OCI-LY1 (cell line): ENCODE results near the gene KAT6B.
"Not testable (repeated sequence)": the region's sequence is repeated elsewhere in the genome, so short reads cannot be mapped to it uniquely, and the experiment has no call there.

Source experiments
- H2AFZ ChIP-seq: fragments of 200-600 bp; sonication (generic), shearing (Covaris generic); 2 replicates; pipeline ENCODE4 v1.6.0; 2014; ENCODE audit warnings: antibody characterized with exemption, mild to moderate bottlenecking, low read length
- H3F3A ChIP-seq: fragments of 200-600 bp; sonication (generic), shearing (Covaris generic); 2 replicates; pipeline ENCODE4 v1.6.0; 2014; ENCODE audit warnings: mild to moderate bottlenecking, antibody characterized with exemption, low read length, moderate library complexity; ENCODE audit not compliant: insufficient read depth
- H3K27ac ChIP-seq: fragments of 200-600 bp; sonication (generic); 2 replicates; pipeline ENCODE4 v1.5.1; 2014; ENCODE audit warnings: low read length, mixed run types, mild to moderate bottlenecking, low read depth; ENCODE audit not compliant: poor library complexity, severe bottlenecking
- H3K27me3 ChIP-seq: fragments of 200-600 bp; sonication (generic); 2 replicates; pipeline ENCODE4 v1.6.0; 2014; ENCODE audit warnings: antibody characterized with exemption, mild to moderate bottlenecking, low read length, moderate library complexity; ENCODE audit not compliant: insufficient read depth
- H3K36me3 ChIP-seq: fragments of 200-600 bp; sonication (generic); 2 replicates; pipeline ENCODE4 v1.6.1; 2014; ENCODE audit warnings: mild to moderate bottlenecking, antibody characterized with exemption, low read length, moderate library complexity, mixed read lengths; ENCODE audit not compliant: insufficient read depth
- H3K4me1 ChIP-seq: fragments of 200-600 bp; sonication (generic); 2 replicates; pipeline ENCODE4 v1.5.1; 2014; ENCODE audit warnings: mild to moderate bottlenecking, low read length, moderate library complexity; ENCODE audit not compliant: insufficient read depth, severe bottlenecking
- H3K4me2 ChIP-seq: fragments of 200-600 bp; sonication (generic), shearing (Covaris generic); 2 replicates; pipeline ENCODE4 v1.6.1; 2014; ENCODE audit warnings: low read length
- H3K4me3 ChIP-seq: fragments of 200-600 bp; sonication (generic); 2 replicates; pipeline ENCODE4 v1.5.1; 2014; ENCODE audit warnings: low read length, low read depth, mild to moderate bottlenecking, mixed read lengths; ENCODE audit not compliant: poor library complexity, severe bottlenecking
- H3K79me2 ChIP-seq: fragments of 200-600 bp; shearing (Covaris generic); 2 replicates; pipeline ENCODE4 v1.6.1; 2016; ENCODE audit warnings: mixed run types, low read length, mixed read lengths; ENCODE audit not compliant: insufficient read depth
- H3K9ac ChIP-seq: fragments of 200-600 bp; sonication (generic), shearing (Covaris generic); 2 replicates; pipeline ENCODE4 v1.6.1; 2014; ENCODE audit warnings: mild to moderate bottlenecking, low read length, mixed read lengths
- H3K9me2 ChIP-seq: fragments of 200-600 bp; sonication (generic), shearing (Covaris generic); 2 replicates; pipeline ENCODE4 v1.6.1; 2014; ENCODE audit warnings: low read depth, mild to moderate bottlenecking, low read length, mixed read lengths
- H3K9me3 ChIP-seq: fragments of 200-600 bp; shearing (Covaris generic); 2 replicates; pipeline ENCODE4 v1.6.1; 2014; ENCODE audit warnings: low read length, mixed read lengths
- H4K20me1 ChIP-seq: fragments of 200-600 bp; sonication (generic), shearing (Covaris generic); 2 replicates; pipeline ENCODE4 v1.6.0; 2016; ENCODE audit warnings: mild to moderate bottlenecking, low read length; ENCODE audit not compliant: insufficient read depth
- CTCF ChIP-seq: fragments of 200-600 bp; sonication (generic), shearing (Covaris generic); IDR thresholded peaks from 2 replicates; pipeline ENCODE4 v1.5.1; 2017; ENCODE audit warnings: mild to moderate bottlenecking, antibody characterized with exemption, low read length, moderate library complexity, mixed read lengths
- EZH2 ChIP-seq: fragments of 200-600 bp; sonication (generic), shearing (Covaris generic); IDR thresholded peaks from 2 replicates; pipeline ENCODE4 v1.8.0; 2017; ENCODE audit warnings: borderline replicate concordance, mixed run types, mild to moderate bottlenecking, antibody characterized with exemption, low read length, moderate library complexity, mixed read lengths

The KAT6B gene

GRCh38 chr10:75051308-75051707, 224.9 kb downstream of the KAT6B start:
- no peak for TF ChIP-seq EZH2
- no peak for TF ChIP-seq CTCF
- Histone ChIP-seq H3K27ac (no peak overlapping the region), H3K4me2 (no peak overlapping the region), H2AFZ (no peak overlapping the region), H3K4me1 (peaks cover 7% of the 10 kb centered on the region), H4K20me1 (no peaks in the 10 kb centered on the region), H3K79me2 (no peaks in the 10 kb centered on the region), H3K9me3 (no peaks in the 10 kb centered on the region), H3K27me3 (no peaks in the 10 kb centered on the region), H3K9me2 (no peaks in the 10 kb centered on the region), H3K9ac (no peak overlapping the region), H3K4me3 (no peak overlapping the region), H3F3A (no peaks in the 10 kb centered on the region), H3K36me3 (no peaks in the 10 kb centered on the region)

DNA sequence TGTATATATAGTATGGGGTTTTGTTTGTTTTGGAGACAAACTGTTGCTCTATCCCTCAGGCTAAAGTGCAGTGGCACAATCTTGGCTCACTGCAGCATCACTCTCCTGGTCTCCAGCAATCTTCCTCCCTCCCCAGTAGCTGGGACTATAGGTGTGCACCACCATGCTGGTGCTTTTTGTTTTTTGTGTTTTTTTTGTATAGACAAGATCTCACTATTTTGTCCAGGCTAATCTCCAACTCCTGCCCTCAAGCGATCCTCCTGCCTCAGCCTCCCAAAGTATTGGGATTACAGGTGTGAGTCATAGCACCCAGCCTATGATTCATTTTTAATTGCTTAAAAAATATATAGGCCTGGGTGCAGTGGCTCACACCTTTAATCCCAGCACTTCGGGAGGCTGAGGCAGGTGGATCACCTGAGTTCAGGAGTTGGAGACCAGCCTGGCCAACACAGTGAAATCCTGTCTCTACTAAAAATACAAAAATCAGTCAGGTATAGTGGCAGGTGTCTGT, 229.6 kb downstream of the KAT6B start:
- not testable (repeated sequence) for H3K79me2 ChIP-seq, H3K27ac ChIP-seq, H3K9ac ChIP-seq, H3K4me3 ChIP-seq, H3K9me2 ChIP-seq, H3K4me2 ChIP-seq, H3K27me3 ChIP-seq, H3K36me3 ChIP-seq, H2AFZ ChIP-seq, H3K4me1 ChIP-seq, H3F3A ChIP-seq, H4K20me1 ChIP-seq, H3K9me3 ChIP-seq

GRCh38 chr10:75057680-75058079, 231.3 kb downstream of the KAT6B start:
- no peak overlapping the region for H3K4me3 ChIP-seq
- no peaks in the 10 kb centered on the region for H3F3A ChIP-seq
- no peak overlapping the region for H3K9ac ChIP-seq
- H3K79me2 ChIP-seq: no peaks in the 10 kb centered on the region
- no peaks in the 10 kb centered on the region for H4K20me1 ChIP-seq
- no peaks in the 10 kb centered on the region for H3K9me3 ChIP-seq
- no peaks in the 10 kb centered on the region for H3K9me2 ChIP-seq
- no peak overlapping the region for H2AFZ ChIP-seq
- H3K4me1 ChIP-seq: no peaks in the 10 kb centered on the region
- H3K36me3 ChIP-seq: no peaks in the 10 kb centered on the region
- TF ChIP-seq CTCF: no peak
- TF ChIP-seq EZH2: no peak
- H3K27ac ChIP-seq: no peak overlapping the region
- no peak overlapping the region for H3K4me2 ChIP-seq
- no peaks in the 10 kb centered on the region for H3K27me3 ChIP-seq

DNA sequence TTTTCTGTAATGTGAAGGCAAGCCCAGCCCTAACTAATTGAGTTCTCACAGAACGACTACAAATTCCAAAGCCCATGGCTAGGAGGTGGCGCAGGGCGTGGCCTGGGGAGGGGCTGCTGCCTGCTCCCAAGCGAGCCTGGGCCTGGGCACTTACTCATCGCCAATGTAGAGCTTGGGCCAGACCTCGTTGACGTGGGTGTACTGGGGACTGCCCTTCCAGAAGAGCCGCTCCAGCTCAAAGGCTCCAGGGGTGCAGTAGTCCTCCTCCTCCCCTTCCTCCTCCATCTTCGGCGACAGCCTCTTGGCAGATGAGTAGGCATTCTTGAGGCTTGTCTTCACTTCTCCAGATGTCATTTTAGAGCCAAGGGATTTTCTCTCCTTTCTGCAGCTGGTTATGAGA, 231.8 kb downstream of the KAT6B start:
- no peaks in the 10 kb centered on the region for H3K79me2 ChIP-seq
- no peaks in the 10 kb centered on the region for H4K20me1 ChIP-seq
- H3K4me2 ChIP-seq: no peak overlapping the region
- no peaks in the 10 kb centered on the region for H3K9me3 ChIP-seq
- no peak overlapping the region for H3K4me3 ChIP-seq
- no peaks in the 10 kb centered on the region for H3K36me3 ChIP-seq
- H3F3A ChIP-seq: no peaks in the 10 kb centered on the region
- TF ChIP-seq EZH2 (no peak), CTCF (no peak)
- H3K4me1 ChIP-seq: no peaks in the 10 kb centered on the region
- H3K9me2 ChIP-seq: no peaks in the 10 kb centered on the region
- no peak overlapping the region for H3K27ac ChIP-seq
- H3K27me3 ChIP-seq: no peaks in the 10 kb centered on the region
- H3K9ac ChIP-seq: no peak overlapping the region
- H2AFZ ChIP-seq: no peak overlapping the region
